Muscle layer of duodenum (tissue), 2 donors: Measurements from ENCODE around the gene CRIP1.

ENCODE experiments used
- H3K27ac ChIP-seq: one replicate; pipeline ENCODE4 v1.7.0; 2013; ENCODE audit warnings: mild to moderate bottlenecking, low read length
- H3K27me3 ChIP-seq: one replicate; pipeline ENCODE4 v1.7.0; 2013; ENCODE audit warnings: low read depth, mild to moderate bottlenecking, control low read depth, low read length
- H3K36me3 ChIP-seq, 2 donors: one replicate each; pipeline ENCODE4 v1.7.0; 2013; ENCODE audit warnings: low read length in 2 of 2, control low read depth in 1 of 2, mild to moderate bottlenecking in 1 of 2; ENCODE audit not compliant: insufficient read depth in 2 of 2, control insufficient read depth in 1 of 2
- H3K4me1 ChIP-seq, 2 donors: one replicate each; pipeline ENCODE4 v1.7.0; 2013; ENCODE audit warnings: low read length in 2 of 2, mild to moderate bottlenecking in 2 of 2, control low read depth in 1 of 2, moderate library complexity in 1 of 2; ENCODE audit not compliant: insufficient read depth in 2 of 2, control insufficient read depth in 1 of 2
- H3K4me3 ChIP-seq, 2 donors: one replicate each; pipeline ENCODE4 v1.7.0; 2013; ENCODE audit warnings: low read length in 2 of 2, low read depth in 1 of 2, mild to moderate bottlenecking in 1 of 2
- H3K9me3 ChIP-seq, 2 donors: one replicate each; pipeline ENCODE4 v1.7.0; 2013; ENCODE audit warnings: low read length in 2 of 2, control low read depth in 1 of 2, mild to moderate bottlenecking in 1 of 2; ENCODE audit not compliant: control insufficient read depth in 1 of 2
- donor health status: healthy.

CRIP1 gene

GRCh38 chr14:105445290-105445689, 41.4 kb upstream of the CRIP1 start:
- peaks cover 0 to 20% of the 10 kb centered on the region in 2 donors for H3K36me3 ChIP-seq
- no peak overlapping the region for H3K27ac ChIP-seq
- no peaks in the 10 kb centered on the region for H3K9me3 ChIP-seq
- H3K4me3 ChIP-seq: no peak overlapping the region
- H3K27me3 ChIP-seq: no peaks in the 10 kb centered on the region
- peaks cover 0 to 11% of the 10 kb centered on the region in 2 donors for H3K4me1 ChIP-seq

GRCh38 chr14:105445901-105446845, 40.5 kb upstream of the CRIP1 start:
- Histone ChIP-seq H3K36me3 (peaks cover 5 to 29% of the 10 kb centered on the region in 2 donors), H3K27me3 (no peaks in the 10 kb centered on the region), H3K27ac (no peak overlapping the region), H3K4me1 (peaks cover 0 to 11% of the 10 kb centered on the region in 2 donors), H3K9me3 (no peaks in the 10 kb centered on the region), H3K4me3 (no peak overlapping the region)

DNA sequence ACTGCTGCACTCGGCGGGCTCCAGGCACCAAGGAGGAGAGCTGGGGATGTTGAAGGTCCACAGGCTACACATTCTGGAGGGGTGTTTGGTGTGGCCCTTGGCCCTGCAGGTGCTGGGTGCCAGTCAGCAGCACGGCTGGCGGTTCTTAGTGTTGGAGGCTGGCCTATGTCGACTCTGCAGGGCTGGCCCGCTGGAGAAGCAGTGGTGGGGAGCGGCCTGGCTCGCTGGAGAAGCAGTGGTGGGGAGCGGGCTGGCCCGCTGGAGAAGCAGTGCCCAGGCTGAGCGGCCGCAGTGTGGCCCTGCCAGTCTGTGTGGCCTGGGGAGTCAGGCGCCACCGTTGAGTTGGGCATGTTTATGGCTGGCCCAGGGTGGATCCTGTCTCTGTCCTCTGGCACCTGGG, 39.7 kb upstream of the CRIP1 start:
- H3K36me3 ChIP-seq: peaks cover 7 to 32% of the 10 kb centered on the region in 2 donors
- H3K27ac ChIP-seq: no peak overlapping the region
- H3K27me3 ChIP-seq: no peaks in the 10 kb centered on the region
- H3K4me3 ChIP-seq: no peak overlapping the region
- peaks cover 0 to 11% of the 10 kb centered on the region in 2 donors for H3K4me1 ChIP-seq
- no peaks in the 10 kb centered on the region for H3K9me3 ChIP-seq

DNA sequence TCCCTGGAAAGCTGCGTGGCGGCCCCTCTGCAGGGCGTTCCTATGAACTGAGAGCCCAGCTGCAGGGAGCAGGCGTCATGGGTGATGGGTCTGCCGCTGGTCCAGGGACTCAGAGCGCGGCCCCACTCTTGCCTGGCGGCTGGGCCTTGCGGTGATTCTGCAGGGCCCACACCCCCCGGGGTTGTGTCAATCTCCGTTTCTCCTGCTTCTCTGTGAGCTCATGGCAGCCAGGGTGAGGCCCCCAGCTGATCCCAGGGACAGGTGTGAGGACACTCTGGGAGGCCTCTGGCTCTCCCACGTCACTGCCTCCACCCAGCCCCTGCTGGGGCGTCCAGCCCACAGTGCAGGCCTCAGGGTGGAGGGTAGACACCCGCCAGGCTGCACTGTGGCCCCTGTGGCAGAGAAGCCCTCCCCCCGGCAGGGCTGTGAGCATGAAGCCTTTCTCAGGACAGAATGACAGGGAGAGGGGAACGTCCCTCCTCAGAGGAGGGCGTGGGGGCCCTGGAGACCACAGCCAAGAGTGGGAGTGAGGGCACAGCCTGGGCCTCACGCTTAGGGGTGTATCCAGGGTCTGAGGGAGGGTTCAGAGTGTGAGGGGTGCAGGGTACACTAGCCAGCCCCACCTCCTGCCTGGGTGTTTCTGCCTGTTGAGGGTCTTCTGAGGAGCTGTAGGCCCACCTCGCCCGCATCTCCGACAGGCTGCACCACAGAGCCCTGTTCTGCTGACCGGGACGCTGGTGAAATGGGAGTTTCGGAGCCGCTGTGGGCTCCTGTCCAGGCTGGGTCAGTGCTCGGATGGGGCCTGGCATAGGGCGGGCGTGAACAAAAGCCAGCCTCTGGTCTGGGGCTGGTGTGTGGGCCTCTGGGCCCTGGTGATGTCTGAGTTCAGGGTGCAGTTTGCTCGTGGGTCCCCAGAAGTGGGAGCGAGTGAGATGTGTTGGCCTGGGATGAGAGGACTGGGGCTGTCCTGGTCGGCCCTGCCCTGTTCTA, 38.7 kb upstream of the CRIP1 start:
- H3K4me3 ChIP-seq: no peak overlapping the region
- H3K36me3 ChIP-seq: peaks cover 7 to 26% of the 10 kb centered on the region in 2 donors
- H3K27me3 ChIP-seq: no peaks in the 10 kb centered on the region
- no peaks in the 10 kb centered on the region for H3K9me3 ChIP-seq
- H3K27ac ChIP-seq: no peak overlapping the region
- H3K4me1 ChIP-seq: peaks cover 0 to 11% of the 10 kb centered on the region in 2 donors

DNA sequence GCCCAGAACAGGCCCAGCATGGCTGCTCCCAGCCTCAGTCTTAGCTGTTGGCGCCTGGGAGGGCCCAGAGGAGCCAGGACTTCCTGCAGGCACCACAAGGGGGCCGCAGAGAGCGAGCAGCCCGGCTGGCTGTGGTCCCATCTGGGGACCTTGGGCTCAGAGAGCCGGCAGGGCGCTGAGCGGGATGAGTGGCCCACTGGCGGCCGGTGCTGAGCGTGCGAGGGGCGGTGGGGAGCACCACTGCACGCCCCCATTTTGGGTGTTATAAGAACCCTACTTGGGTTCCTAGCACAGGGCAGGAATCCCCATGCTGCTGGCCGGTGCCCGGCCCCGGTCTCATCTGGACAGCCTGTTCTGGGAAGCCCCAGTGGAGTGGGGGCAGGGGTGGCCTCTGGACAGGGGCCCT, 38.0 kb upstream of the CRIP1 start:
- Histone ChIP-seq H3K4me3 (no peak overlapping the region), H3K9me3 (no peaks in the 10 kb centered on the region), H3K27ac (no peak overlapping the region), H3K27me3 (no peaks in the 10 kb centered on the region), H3K36me3 (peaks cover 7 to 22% of the 10 kb centered on the region in 2 donors), H3K4me1 (peaks cover 0 to 11% of the 10 kb centered on the region in 2 donors)

DNA sequence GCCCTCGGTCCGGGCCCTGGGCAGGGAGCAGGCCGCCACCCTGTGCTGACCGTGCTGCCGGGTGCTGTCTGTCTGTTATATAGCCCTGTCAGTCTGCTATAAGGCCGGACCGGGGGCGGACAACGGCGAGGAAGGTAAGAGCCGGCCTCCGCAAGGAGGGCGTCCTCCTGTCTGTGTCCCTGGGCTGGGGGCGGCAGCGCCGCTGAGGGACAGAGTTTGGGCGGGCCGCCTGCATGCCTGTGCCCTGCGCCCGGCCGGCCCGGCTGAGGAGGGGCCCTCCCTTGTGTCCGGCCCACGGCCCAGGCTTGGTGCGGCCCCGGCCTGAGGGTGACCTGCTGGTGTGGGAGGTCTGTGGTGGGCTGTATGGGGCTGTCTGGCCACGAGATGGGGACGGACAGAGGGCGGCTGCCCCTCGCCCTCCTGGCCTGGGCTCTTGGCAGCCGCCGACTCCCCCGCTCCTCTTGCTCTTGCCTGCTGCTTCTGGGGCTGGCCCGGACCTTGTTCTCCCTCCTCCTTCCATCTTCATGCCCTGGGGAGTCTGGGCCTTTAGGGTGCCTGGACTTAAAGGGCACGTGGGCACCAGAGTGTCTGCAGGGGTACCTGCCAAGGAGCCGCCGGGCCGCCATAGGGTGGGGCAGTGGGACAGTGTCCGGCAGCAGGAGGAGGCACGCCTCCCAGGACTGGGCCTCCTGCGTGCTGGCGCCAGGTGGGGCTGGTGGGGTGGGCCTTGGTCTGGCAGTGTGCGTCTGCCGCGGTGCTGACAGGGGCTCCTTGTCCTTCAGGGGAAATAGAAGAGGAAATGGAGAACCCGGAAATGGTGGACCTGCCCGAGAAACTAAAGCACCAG, 37.2 kb upstream of the CRIP1 start:
- no peaks in the 10 kb centered on the region for H3K9me3 ChIP-seq
- H3K36me3 ChIP-seq: peaks cover 7 to 29% of the 10 kb centered on the region in 2 donors
- H3K27ac ChIP-seq: no peak overlapping the region
- no peak overlapping the region for H3K4me3 ChIP-seq
- peaks cover 0 to 11% of the 10 kb centered on the region in 2 donors for H3K4me1 ChIP-seq
- no peaks in the 10 kb centered on the region for H3K27me3 ChIP-seq

DNA sequence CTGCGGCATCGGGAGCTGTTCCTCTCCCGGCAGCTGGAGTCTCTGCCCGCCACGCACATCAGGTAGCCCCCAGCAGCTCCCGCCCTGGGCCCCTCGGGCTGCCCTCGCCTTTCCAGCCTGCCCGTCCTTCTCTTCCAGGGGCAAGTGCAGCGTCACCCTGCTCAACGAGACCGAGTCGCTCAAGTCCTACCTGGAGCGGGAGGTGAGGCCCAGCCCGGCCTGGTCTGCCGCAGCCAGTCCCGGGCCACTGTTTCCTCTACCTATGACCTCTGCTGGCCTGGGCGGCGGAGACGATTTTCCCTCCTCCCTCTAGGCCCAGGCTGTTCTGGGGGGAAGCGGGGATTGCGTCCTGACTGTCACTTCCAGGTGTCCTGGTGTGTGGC, 36.6 kb upstream of the CRIP1 start:
- H3K9me3 ChIP-seq: no peaks in the 10 kb centered on the region
- H3K4me1 ChIP-seq: peaks cover 0 to 11% of the 10 kb centered on the region in 2 donors
- no peak overlapping the region for H3K27ac ChIP-seq
- peaks cover 7 to 33% of the 10 kb centered on the region in 2 donors for H3K36me3 ChIP-seq
- H3K4me3 ChIP-seq: no peak overlapping the region
- H3K27me3 ChIP-seq: no peaks in the 10 kb centered on the region

DNA sequence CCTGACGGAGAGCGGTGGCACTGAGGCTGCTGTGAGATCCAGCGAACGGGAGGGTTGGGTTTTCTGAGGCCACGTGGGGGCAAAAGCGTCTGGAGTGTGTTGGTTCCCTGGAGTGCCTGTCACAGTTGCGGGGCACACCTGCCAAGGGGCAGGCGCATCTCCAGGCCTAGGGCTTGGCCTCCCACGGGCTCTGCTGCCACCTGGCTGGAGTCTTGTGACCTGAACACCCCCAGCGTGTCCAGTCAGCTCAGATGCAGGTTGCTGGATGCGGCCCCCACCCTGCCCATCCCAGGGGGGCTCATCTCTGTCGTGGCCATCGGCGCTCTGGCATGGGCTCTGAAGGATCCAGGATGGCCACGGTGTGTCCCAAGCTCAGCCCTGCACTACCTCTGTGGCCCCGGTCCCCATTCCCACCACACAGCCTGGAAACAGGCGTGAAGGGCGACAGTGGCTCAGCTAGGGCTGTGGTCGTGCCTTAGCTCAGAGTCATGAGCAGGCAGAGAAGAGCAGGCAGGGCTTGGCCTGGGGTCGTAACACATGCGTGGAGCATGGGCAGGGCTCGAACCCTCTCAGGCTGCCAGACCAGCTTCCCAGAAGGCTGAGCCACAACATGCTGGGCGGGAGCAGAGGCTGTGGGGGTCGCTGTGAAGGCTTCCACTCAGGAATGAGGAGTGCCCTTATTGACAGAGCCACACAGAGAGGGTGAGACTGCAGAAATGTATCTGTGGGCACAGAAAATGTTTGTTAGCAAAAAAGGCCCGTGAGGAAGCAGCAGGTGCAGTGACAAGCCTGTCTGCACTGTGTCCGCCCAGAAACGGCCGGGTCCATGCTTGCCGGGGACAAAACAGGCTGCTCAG, 35.6 kb upstream of the CRIP1 start:
- Histone ChIP-seq H3K4me1 (peaks cover 0 to 11% of the 10 kb centered on the region in 2 donors), H3K4me3 (no peak overlapping the region), H3K27ac (no peak overlapping the region), H3K27me3 (no peaks in the 10 kb centered on the region), H3K36me3 (peaks cover 10 to 42% of the 10 kb centered on the region in 2 donors), H3K9me3 (no peaks in the 10 kb centered on the region)

- no peak overlapping the region for H3K4me3 ChIP-seq
- peaks cover 20 to 57% of the 10 kb centered on the region in 2 donors for H3K36me3 ChIP-seq
- no peaks in the 10 kb centered on the region for H3K9me3 ChIP-seq
- no peak overlapping the region for H3K27ac ChIP-seq
- peaks cover 0 to 11% of the 10 kb centered on the region in 2 donors for H3K4me1 ChIP-seq
- no peaks in the 10 kb centered on the region for H3K27me3 ChIP-seq
Measured at GRCh38 chr14:105452963-105453362, 33.7 kb upstream of the CRIP1 start.

DNA sequence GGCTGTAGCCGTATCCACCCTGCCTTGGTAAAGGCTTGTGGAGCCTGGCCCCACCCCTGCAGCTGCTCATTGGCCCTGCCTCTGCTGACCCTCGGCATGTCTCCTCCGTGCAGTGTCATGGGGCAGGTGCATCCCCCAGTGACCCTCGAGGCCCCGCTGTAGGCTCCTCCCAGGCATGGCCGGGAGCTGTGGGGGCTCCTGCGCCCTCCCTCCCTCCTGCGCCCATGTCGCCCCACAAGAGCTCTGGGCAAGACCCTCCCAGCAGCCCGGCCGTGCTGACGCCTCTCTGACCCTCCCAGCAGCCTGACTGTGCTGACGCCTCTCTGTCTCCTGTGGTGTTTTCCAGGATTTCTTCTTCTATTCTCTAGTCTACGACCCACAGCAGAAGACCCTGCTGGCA, 32.8 kb upstream of the CRIP1 start:
- Histone ChIP-seq H3K36me3 (peaks cover 20 to 57% of the 10 kb centered on the region in 2 donors), H3K27ac (no peak overlapping the region), H3K4me1 (peaks cover 0 to 3% of the 10 kb centered on the region in 2 donors), H3K4me3 (no peak overlapping the region), H3K27me3 (no peaks in the 10 kb centered on the region), H3K9me3 (no peaks in the 10 kb centered on the region)
